NCI-H2107 treated with DMSO at 0.1 percent for 48 hours (cell line): ENCODE measurements around the gene POLA1.

Experiments
- DNase-seq: peaks from one replicate; lab custom pipeline; 2025; ENCODE audit not compliant: unreplicated experiment; lab: John Stamatoyannopoulos, UW

POLA1 gene

DNA sequence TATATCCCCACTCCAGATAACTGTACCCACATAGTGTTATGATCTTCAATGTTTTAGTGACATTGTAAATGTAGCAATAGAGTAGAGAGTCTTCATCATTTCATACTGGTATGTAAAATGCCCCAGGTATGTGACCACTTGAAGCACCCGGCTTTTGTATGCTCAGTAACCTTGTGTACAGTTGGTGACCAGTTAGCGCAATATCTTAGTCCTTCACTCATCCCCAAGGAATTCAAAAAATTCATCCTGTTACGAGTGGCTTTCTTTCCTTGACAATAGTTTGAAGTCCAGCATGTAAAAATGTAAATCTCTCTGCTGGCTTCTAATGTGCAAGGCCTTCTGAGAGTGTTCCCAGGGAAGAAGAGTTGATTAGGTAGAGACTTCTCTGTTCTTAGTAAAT lies 176.4 kb downstream of the POLA1 start:
- no peak for DNase-seq

- DNase-seq: no peak
These were observed 181.0 kb downstream of the POLA1 start for GRCh38 chrX:24874604-24875247.

DNA sequence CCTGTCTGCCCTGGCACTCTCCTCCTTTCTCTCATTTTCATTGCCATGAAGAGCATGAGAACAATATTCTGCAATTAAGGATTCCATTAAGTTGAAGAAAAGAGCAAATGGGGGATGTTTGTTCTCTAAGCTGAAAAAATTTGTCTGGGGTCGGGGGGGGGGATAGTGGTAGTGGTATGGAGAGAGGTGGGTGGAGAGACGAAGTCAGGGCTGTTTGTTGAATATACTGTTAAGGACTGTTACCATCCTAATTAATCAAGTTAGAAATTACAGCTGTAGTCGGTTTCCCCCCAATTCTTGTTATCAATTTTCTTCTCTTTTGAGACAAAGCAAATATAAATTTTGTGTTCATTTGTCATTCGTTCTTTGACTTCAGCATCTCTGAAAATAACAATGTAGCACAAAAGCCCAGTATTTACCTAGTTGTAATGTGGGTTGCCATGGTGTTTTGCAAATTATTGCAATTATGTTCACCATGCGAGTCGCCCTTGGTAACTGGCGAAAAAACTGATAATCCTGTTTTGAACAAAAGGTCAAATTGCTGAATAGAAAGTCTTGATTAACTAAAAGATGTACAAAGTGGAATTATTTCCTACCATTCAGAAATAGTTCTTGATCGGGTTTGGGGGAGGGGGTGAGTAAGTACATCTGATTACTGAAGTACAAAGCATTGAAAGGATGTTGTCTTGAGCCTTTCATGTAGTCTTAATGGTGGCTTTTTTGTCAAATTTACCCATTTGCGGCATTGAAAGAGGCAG lies 183.0 kb downstream of the POLA1 start:
- no peak for DNase-seq

DNA sequence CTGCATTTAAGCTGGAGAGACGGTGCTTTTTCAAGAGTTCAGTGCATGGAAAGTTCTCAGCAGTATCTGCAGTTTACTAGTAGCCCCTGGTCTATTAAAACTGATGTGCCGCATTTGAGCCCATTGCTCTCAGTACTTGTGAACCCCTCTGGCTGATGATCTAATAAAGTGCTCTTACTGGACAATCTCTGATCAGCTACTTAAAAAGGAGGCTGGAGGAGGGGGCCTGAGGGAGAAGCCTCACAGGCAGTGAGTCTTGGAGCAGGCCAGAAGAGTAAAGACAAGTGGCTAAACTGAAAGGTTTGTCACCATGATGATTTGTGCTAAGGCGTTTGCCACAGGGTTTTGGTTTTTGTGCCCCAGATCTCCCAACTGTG lies 183.6 kb downstream of the POLA1 start:
- DNase-seq: no peak

- DNase-seq: peak; percentile 49
These were observed 184.3 kb downstream of the POLA1 start for GRCh38 chrX:24877854-24878650.

DNA sequence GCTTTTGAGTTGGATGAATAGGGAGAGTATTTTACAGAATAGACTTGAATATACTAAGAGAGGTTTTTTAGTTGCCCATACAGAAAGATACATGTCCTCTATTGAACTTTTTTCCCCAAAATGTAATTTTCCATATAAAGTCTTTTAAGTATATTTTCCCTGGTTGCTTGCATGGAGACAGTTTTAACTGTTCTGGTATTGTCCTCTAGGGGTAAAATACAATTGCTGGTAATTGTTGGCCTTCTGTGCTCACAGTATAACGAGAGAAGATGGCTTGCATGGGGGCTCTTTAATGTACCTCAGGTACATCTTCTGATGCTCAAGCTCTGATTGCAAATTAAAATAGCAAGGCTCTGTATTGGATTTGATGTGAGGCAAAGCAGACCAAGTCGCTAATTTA lies 186.0 kb downstream of the POLA1 start:
- no peak for DNase-seq

- DNase-seq: no peak
These were observed 193.2 kb downstream of the POLA1 start for GRCh38 chrX:24886916-24887315.

- DNase-seq: no peak
These were observed 197.0 kb downstream of the POLA1 start for GRCh38 chrX:24890677-24891076.

DNA sequence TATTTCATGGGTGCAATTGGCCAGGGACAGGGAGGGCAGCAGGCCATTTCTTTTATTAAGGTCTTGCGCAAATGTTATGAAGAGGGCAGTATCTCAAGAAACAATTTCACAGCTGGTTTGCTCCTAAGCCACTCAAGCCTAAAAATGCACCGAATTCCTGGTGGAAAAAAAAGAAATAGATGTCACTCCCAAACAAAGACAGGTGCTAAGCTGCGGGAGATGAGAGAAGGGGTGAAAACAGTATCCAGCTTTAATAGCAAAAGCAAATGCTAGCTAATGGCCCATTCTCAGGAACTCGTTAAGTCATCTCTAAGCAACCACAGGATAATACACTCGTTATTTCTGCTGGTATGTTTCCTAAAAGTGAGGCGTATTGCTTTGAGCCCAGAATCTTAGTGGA lies 205.7 kb downstream of the POLA1 start:
- DNase-seq: peak; percentile 50

DNA sequence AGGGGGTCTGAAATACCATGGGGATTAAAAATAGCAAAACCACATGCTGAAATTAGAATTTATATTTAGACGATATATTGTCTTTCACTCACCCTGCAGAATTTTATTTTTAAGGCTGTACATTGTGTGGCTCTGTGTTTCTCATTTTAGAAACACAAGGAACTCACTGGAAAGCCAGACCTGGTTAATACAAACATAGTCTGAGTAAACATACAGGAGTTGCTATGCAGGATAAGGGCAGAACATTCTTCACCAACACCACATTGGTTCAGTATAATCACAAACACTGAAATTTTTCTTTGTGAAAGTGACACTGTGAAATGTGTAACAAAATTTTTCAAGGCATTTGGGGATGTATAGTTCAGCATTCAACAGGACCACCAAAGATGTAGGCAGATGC lies 206.5 kb downstream of the POLA1 start:
- DNase-seq: no peak

DNA sequence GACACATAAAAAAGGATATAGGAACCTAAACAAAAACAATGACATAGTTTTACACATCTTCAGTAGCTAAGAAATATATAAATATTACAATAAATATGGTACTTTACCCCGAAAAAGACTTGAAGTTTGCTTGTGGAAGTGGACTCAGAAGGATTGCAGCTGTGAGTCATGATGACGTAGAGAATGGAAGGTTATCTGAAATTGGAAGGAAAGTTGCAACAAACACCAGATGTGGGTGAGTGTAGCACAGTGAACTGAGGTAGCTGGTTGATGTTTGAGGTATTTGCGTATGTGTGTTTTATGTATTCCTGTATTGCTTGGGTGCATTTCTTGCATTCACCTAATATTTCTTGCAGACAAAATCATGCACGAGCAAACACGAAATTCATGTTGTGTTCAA lies 209.1 kb downstream of the POLA1 start:
- DNase-seq: no peak

DNA sequence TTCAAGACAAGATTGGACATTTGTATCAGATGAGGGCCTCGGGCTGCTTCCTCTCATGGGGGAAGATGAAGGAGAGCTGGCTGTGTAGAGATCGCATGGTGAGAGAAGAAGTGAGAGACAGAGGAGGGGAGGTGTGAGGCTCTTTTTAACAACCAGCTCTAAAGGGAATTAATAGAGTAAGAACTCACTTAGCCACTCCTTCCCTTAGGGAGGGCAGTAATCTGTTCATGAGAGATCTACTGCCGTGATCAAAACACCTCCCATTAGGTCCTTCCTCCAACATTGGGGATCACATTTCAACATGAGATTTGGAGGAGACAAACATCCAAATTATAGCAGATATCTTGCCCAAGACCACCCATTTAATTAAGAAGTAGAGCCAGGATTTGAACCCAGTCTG lies 225.0 kb downstream of the POLA1 start:
- no peak for DNase-seq

GRCh38 chrX:24920769-24921168 lies 227.1 kb downstream of the POLA1 start:
- no peak for DNase-seq

DNA sequence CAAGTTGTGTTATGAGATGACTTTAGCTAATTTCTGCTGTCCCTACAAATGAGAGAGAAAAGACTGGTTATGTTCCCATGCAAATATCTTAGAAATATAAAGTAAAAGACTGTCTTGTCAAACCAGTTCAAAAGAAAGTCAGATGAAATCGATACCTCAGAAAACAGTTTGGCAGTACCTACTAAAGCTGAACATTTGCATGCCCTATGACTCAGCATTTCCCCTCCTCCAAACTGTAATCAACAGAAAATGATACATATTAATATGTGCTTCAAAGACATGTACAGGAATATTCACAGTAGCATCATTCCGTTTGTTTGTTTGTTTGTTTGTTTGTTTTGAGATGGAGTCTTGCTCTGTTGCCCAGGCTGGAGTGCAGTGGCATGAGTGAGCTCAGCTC lies 231.7 kb downstream of the POLA1 start:
- DNase-seq: no peak

DNA sequence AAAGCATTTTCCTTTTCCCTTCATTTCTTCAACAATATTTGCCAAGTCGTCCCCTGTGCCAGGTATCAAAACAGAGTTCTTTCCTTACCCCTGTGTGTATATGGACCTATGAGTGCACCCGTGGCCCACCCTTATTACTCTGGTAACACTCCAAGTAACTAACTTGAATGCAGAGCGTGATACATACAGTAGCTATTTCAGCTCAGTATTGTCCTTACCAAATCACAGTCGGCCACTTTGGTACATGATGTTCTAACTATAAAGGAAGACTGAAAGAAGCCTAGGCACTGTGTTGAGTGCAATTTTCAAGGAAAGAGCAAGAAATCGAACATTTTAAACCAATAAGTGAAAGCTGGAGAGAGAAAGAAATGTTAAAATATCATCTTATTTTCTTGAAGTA lies 233.7 kb downstream of the POLA1 start:
- DNase-seq: no peak

- DNase-seq: no peak
These were observed 234.4 kb downstream of the POLA1 start for GRCh38 chrX:24928114-24928513.

DNA sequence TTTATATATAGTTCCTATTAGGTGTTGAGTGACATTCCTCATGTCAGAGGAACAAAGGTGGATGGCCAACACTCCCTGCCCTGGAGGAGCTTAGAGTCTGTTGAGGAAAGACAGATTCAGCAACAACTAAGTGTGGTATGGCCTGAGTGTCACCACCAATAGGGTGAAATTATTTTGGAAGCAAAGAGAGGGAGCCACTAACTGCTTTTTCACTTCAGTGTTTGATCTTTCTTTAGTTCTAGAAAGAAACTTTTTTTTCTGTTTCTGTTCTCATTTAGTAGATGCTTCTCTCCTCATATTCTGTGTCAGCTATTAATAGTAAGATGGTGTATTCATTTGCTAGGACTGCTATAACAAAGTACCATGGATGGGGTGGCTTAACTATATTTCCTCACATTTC lies 240.6 kb downstream of the POLA1 start:
- DNase-seq: no peak

- DNase-seq: no peak
These were observed 251.3 kb downstream of the POLA1 start for GRCh38 chrX:24945009-24945408.

GRCh38 chrX:24946369-24946768 lies 252.7 kb downstream of the POLA1 start:
- no peak for DNase-seq

- DNase-seq: no peak
These were observed 261.0 kb downstream of the POLA1 start for GRCh38 chrX:24954732-24955131.

DNA sequence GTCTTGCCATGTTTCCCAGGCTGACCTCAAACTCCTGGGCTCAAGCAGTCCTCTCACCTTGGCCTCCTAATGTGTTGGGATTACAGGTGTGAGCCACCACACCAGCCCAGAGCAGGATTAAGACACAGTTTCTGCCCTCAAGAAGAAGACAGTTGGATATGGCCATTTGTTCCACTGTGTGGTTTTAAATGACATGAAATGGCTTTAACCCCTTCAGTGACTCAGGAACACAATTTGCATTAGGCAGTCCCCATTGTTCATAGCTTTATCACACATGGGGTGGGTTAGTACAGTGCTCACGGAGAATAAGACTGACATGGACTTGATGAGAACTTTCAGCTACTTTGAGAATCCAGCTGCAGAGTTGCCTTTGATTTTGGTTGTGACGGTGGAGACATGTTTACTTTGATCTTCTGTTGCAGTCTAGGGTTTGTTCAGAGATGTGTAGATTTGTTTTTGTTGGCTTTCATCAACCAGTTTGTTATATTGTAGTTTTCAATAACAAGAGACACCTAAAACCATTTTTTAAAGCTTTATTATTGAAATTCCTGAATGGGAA lies 261.7 kb downstream of the POLA1 start:
- no peak for DNase-seq

GRCh38 chrX:24956828-24957227 lies 263.1 kb downstream of the POLA1 start:
- no peak for DNase-seq
